Stimulated activated CD4-positive, alpha-beta T cell treated with anti-CD3 and anti-CD28 coated beads, Interleukin-15, amount 100 ng/mL, for 24 hours (primary cell): ENCODE data around the gene DUSP16.
"Not testable (repeated sequence)": the region's sequence is repeated elsewhere in the genome, so short reads cannot be mapped to it uniquely, and the experiment has no call there.

ENCODE experiments used
- DNase-seq: peaks from one replicate; pipeline ENCODE4 v3.0.0-alpha.2; 2020

The DUSP16 gene

DNA sequence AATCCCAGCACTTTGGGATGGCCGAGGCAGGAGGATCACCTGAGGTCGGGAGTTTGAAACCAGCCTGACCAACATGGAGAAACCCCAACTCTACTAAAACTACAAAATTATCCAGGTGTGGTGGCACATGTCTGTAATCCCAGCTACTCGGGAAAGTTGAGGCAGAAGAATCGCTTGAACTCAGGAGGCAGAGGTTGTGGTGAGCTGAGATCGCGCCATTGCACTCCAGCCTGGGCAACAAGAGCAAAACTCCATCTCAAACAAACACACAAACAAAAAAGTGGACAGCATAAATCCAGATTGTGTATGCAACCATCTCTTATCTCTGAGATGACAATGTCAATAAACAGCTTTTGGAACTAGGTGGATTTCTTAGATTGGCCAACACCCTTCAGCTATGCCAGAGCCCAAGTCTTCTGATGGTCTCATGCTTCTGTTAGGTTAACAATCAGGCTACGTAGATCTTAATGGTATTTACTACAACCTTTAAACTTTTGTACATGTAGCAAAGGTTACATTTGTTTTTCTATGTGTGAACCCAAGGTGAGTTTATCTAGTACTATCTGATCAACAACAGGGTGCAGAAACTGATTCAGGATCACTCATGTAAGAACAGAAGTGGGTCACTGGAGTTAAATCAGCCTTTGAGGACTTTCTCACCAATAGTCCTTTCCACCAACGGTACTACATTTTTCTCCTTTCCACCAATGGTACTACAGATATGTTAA lies 73.7 kb downstream of the DUSP16 start:
- DNase-seq: no peak

- no peak for DNase-seq
These were observed 74.4 kb downstream of the DUSP16 start for GRCh38 chr12:12488296-12488695.

DNA sequence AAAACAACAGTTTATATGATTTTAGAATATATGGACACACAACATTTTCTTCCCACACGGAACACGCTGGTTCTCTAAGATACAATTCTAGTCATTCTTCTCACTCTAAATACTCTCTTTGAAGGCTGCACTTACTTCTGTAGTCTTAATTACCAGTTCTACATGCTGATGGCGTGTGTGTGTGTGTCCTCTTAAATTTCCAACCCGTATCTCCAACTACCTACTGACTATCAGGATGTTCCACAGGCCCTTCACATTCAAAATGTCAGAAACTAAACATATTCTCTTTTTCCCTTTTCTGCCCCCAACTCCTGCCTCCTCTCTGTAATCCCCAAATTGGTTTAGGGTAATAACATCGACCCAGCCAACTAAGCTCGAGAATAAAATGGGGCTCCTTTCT lies 75.2 kb downstream of the DUSP16 start:
- no peak for DNase-seq

DNA sequence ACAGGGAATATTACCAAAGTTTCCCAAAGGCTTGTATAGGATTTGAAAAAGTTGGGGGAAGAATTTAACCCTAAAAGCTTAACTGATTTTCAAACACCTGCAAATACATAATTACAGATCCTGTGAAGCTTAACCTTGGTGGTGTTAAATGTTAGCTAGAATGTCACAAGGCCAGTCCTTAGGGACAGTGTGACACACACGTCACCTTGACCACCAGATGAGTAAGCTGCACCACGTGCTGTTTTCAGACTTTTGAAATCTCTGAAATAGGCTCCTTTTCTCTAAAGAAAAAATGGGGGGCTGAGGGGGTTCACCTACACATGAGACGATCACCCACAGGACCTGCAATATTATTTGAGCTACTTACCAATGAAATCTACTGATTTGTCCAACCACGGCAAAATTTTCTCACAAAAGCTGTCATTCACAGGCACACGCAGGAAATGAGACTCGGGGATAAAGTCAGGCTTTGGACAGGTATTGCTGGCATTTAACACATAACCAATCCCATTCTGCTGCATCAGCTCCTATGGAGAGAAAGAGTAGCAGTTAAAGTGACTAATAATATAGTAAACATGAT lies 75.9 kb downstream of the DUSP16 start:
- no peak for DNase-seq

- no peak for DNase-seq
These were observed 79.2 kb downstream of the DUSP16 start for GRCh38 chr12:12483438-12483837.

DNA sequence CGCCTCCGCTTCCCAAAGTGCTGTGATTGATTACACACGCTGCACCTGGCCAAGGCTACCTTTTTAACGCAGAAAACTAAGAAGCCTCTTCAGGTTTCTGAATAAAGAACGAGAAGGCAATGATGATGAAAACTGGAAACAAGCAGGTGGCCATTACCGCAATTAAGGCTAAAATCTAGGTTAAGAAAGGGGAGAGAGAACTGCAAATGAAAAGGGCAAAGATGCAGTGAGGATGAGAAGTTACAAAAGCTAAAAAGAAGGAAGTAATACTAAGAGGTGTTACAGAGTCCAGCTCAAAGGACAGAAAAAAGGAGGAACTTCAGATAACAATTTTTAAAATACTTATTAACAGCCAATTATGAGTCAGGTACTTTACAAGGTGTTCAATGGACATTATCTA lies 79.7 kb downstream of the DUSP16 start:
- DNase-seq: no peak

GRCh38 chr12:12482150-12482761 lies 80.4 kb downstream of the DUSP16 start:
- DNase-seq: no peak

DNA sequence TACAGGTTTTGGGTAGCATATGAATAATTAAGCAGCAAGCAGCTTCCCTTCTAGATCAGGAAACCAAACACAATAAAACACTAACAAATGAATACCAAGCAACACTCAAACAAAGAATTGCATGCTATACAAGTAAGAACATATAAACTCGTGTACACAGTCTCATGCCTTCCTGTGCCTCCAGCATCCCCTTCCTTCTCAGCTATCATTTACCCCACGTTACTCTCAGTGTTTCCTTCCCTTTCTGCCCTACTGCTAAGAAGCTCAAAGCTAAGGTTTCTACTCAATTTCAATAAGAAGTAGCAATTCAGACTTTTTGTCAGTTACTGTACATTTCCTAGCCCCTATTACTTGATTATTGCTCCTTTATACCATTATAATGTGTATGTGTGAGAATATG lies 81.0 kb downstream of the DUSP16 start:
- no peak for DNase-seq

DNA sequence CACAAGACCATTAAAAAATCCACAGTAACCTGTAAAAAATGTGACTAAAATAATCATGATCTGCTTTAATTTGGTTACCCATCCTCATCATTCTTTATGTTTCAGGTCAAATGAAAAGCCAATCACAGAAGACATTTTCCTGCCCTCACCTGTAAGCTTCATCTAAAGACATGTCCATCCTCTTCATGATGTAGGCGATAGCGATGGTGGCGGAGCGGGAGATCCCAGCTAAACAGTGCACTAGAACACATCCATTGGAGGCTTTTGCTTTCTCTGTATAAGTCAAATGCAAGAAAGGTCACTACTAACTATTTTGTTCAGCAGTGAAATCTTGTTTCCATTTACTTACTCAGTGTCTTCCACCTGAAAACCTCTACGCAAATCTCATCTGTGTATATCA lies 82.6 kb downstream of the DUSP16 start:
- no peak for DNase-seq

DNA sequence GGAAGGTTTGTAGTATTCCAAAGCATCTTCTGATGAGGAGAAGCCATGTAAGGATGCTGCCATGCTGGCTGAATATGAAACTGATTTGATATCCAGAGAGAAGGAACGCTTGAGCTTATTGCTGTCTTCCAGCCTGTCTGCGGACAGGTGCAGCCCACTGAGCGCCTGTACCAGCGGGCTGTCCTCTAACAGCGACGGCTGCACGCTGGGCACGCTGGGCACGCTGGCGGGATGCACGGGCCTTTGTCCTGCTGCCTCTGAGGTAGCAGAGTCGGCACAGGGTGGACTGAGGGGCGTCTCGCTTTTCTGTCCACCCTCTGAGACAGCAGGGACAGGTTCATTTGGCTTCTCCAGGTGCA lies 85.2 kb downstream of the DUSP16 start:
- no peak for DNase-seq

- DNase-seq: no peak
These were observed 85.7 kb downstream of the DUSP16 start for GRCh38 chr12:12476857-12477531.

DNA sequence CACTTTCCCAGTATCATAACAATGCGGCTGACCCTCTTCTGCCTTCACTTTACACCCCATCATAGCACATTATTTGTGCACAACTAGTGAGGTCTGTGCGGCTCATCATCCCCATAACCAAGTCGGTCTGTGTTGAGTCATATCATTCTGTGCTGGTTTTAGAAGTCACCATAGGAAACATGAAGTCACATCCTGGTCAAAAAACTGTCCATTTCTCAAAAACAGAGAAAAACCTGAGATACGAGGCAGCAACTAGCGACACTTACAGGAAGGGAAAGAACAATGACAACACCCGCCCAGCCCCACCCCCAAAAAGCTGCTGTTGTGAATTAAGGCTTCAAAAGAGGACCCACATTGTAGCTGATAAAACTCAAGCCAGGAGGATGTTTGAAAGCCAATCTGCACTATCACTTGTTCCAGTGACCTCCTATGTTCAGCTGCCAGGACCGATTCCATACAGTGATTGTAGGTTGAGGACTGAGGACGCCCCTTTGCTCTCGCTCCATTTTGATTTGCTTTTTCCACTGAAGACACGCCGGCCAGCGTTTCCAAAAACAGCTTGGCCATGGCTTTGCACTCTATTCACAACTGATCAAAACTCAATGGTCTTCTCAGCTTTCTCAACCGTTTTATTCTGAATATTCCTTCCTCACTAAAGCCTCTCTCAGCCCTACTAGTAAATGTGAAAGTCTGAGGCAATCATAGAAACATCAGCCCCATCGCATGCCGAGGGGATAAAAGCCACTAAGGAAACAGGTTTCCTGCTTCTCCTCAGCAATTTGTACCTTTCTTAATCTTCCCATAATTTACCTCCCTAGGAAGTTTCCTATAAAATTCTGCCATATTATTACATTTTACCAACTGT lies 87.5 kb downstream of the DUSP16 start:
- peak; percentile 64 for DNase-seq

DNA sequence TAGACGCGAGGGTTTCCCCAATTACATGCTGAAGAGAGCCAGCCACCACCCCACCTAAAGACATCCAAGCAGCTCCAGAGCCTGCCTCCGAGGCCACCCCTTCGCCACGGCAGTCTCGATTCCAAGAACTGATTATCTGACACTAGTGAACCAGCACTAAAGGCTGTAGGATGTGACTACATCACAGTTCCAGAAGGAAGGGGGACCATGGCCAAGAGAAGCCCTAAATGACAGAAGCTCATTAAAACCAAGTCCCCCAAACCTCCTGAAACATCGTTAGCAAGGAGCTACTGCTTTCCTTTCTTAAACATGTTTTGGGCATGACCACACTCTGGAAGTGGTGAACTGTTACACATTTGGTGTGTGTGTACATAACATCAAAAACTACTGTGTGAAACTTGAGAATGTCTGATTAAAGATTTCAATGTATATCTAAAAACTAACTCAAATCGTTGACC lies 88.2 kb downstream of the DUSP16 start:
- DNase-seq: peak; percentile 57

DNA sequence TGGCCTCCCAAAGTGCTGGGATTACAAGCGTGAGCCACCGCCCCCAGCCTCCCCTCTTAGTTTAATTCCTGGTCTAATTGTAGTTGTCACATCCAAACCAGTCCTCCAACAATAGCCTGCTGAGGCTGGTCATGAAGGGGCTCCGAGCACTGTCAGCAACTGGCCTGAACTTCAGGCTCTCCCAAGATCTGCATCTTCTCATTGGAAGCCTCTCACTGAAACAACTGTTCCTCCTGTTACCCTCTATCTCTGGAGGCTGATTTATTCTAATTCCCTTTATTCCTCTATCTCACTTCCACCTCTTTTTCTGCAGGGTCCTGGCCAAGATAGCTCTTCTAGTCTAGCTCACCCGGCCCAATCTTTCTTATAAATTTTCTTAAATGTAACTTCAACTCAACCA lies 89.4 kb downstream of the DUSP16 start:
- DNase-seq: no peak

DNA sequence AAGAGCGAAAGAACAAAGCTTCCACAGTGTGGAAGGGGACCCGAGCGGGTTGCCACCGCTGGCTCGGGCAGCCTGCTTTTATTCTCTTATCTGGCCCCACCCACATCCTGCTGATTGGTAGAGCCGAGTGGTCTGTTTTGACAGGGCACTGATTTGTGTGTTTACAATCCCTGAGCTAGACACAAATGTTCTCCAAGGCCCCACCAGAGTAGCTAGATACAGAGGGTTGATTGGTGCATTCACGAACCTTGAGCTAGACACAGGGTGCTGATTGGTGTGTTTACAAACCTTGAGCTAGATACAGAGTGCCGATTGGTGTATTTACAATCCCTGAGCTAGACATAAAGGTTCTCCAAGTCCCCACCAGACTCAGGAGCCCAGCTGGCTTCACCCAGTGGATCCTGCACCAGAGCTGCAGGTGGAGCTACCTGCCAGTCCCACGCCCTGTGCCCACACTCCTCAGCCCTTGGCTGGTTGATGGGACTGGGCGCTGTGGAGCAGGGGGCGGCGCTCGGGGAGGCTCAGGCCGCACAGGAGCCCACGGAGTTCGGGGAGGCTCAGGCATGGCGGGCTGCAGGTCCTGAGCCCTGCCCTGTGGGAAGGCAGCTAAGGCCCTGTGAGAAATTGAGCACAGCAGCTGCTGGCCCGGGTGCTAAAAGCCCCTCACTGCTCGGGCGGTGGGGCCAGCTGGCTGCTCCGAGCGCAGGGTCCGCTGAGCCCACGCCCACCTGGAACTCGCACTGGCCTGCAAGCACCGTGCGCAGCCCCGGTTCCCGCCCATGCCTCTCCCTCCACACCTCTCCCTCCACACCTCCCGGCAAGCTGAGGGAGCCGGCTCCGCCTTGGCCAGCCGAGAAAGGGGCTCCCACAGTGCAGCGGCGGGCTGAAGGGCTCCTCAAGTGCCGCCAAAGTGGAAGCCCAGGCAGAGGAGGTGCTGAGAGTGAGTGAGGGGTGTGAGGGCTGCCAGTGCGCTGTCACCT lies 90.4 kb downstream of the DUSP16 start:
- not testable (repeated sequence) for DNase-seq

GRCh38 chr12:12470751-12471306 lies 91.8 kb downstream of the DUSP16 start:
- DNase-seq: no peak

DNA sequence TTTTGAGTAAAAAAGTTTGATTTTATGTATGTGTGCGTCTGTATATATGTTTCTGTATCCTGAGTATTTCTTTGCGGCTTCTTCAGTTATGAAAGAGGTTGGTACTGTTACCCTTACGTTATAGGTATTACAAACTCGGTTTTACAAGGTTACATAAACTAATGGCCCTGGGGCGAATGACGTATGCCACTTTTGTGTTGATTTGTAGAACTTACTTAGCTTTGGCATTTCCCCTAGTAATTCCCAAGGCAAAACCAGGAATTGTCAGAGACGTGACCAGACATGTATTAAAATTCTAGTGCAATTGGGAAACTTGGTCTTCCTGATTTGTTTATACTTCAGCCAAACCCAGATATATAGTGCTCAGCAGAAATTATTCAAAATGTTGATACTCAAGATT lies 93.3 kb downstream of the DUSP16 start:
- no peak for DNase-seq

DNA sequence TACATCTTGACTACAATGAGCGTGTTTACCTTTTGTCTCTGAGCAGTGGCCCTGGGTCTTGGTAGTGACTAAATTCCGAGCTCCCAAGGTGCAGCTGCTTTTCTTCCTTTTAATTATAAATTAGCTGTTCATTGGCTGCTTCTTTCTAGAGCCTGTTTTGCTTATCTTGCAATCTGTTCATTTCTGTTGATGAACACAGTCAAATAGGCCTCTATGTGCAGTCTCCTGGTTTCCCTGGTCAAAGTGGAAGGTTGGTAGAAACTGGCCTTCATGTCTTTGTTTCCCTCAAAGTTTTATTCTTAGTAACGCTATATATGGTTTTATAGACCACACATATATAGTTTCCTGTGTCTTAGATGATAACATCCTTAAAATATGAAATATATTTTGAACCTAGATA lies 94.1 kb downstream of the DUSP16 start:
- DNase-seq: no peak

DNA sequence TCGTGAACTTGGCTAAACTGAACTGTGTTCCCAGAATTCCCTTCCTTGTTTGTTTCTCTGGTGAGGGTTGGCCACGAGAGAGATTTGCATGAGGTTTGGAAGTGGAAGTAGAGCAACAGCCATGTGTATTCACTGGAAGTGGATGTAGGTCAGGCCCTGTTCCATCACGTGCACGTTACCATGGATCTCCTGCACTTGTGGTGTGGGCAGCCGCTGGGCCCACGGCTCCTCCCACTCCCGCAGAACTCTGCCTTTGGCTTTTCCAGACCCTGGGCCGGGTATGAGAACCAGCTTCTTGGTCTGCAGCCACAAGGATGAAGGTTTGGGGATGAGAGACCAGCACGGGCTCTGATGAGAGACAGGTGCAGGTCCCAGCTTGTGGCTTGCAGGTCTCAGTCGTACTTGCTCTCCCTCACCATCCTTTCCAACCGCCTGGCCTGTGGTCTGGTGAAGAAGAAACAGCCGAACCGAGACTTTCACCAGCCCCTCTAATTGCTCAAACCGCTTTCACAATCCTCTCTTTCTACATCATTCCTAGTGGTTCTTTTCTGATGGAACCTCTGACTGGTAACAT lies 94.9 kb downstream of the DUSP16 start:
- peak; percentile 66 for DNase-seq

- peak; percentile 54 for DNase-seq
These were observed 95.4 kb downstream of the DUSP16 start for GRCh38 chr12:12467264-12467663.

DNA sequence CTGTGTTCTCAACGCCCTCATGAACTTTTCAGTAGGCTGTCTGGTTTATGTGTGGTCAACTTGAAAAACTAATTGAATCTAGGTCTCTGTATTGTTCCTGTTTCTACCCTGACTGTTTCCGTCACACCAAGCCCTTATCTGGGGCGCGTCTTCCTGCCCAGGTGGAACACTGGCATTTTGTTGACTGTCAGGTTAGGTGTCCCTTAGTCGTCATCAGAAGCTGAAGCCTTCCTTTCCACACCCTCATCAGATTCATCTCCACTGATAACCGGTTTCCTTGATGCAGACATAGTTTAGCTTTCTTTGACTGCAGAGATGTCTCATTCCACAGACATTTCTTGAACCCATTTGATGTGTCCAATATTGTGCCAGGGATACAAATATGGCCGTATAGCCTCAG lies 96.5 kb downstream of the DUSP16 start:
- peak; percentile 50 for DNase-seq
